Measurements from ENCODE around the gene COLEC12.

The COLEC12 gene

DNA sequence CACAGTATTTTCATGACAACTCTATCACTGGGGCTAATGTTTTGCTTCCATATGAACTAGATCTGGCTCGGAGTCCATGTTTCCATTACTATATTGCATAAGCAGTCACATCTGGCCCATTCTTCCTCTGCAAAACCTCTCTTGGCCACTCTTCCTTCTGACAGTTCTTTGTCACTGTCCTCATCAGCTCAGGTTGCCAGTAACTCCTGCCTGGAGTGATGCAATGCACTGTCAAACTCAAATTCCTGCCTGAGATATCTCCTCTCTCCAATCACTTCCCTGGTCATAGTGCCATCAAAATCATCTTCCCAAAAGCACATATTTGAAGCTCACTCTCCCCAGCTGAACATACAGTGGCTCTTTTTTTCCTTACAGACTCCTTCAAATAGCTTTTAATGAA lies 66.1 kb downstream of the COLEC12 start:
- no peak for DNase-seq

DNA sequence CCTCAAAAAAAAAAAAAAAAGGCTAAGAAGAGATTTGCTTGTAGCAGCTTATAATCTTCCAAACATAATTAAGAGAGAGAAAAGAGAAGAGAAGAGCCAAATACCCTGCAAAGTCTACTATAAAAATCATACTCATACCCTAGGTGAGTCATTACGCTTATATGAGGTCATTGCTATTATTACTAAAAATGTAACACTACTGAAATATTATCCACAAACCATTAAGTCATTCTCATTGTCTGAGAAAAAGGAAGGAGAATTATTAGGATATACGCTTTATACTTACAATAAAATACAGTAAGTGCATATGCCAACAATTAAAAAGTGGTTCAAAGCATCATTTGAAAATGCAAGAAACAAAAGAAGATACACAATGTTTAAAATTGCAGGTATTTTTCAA lies 66.5 kb downstream of the COLEC12 start:
- no peak for DNase-seq

- no peak for DNase-seq
Observed at GRCh38 chr18:433298-433697, 67.2 kb downstream of the COLEC12 start.

- no peak for DNase-seq
Observed at GRCh38 chr18:432791-433190, 67.7 kb downstream of the COLEC12 start.

GRCh38 chr18:429030-429429 lies 71.5 kb downstream of the COLEC12 start:
- DNase-seq: no peak

- DNase-seq: no peak
Observed at GRCh38 chr18:427005-427404, 73.5 kb downstream of the COLEC12 start.

- DNase-seq: no peak
Observed at GRCh38 chr18:425106-425745, 75.3 kb downstream of the COLEC12 start.

DNA sequence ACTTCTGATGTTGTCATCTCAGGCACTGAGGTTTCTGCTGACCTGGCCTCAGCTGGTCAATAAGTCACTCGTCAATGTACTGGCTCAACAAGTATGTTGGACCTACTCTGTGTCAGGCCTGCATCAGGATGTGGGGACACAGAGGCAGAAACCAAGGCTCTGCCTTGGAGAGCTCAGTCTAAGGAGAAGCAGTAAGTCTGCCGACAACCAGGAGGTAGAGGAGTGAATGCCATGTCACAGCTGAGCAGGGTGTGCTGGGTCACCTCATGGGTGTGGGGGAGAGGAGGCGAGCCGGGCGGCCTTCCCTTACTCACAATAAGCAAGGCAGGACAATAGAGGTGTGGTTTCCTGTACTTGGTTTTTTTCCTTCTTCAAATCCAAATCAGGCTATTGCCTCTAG lies 75.8 kb downstream of the COLEC12 start:
- no peak for DNase-seq

- DNase-seq: no peak
Observed at GRCh38 chr18:424071-424661, 76.3 kb downstream of the COLEC12 start.

GRCh38 chr18:422966-423365 lies 77.5 kb downstream of the COLEC12 start:
- no peak for DNase-seq

GRCh38 chr18:421247-422155 lies 79.0 kb downstream of the COLEC12 start:
- no peak for DNase-seq

- DNase-seq: no peak
Observed at GRCh38 chr18:420661-421246, 79.7 kb downstream of the COLEC12 start.

DNA sequence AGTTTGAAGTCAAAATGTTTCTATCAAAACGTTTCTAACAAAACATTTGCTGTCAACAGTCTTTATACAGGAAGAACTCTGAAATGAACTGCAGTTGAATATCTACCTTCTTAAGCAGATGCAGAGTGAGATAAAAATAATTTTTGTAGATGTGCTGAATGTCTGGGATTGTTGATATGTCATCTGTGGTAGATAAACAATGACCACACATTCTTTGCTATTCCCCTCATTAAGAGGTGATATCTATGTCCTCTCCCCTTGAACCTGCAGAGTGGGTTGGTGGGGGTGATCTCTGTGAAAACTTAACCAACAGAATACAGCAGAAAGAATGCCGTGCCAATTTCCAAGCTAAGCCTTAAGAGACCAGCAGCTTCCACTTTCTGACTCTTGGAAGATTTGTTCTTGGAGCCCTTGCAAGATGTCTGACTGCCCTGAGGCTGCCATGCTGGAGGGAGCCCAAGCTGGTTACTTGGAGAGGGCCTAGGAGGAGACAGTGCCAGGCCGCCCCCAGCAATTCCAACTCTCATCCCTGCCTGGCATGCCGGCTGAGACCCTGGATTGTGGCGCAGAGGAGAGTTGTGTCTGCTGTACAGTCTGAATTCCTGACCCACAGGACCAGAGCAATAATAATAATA lies 80.8 kb downstream of the COLEC12 start:
- no peak for DNase-seq

DNA sequence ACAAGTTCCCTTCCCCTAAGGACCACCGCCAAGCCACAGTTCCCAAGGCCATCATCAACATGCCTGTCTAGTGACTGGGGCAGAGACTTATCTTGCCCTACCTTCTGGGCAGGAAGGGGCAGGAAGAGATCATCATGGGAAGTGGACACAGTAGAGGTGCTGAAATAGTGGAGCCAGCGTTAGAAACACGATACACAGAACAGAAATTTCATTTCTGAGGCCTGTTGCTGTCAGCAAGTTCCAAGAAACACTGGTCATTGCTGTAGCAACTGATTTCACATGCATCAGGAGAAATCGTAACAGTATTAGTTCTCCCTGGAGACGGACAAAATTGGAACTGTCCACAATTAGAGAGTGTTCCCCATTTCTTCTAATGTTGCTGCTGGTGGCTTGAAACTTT lies 83.0 kb downstream of the COLEC12 start:
- no peak for DNase-seq

- DNase-seq: no peak
Observed at GRCh38 chr18:416930-417329, 83.6 kb downstream of the COLEC12 start.

- DNase-seq: no peak
Observed at GRCh38 chr18:415617-416612, 84.6 kb downstream of the COLEC12 start.

GRCh38 chr18:415047-415446 lies 85.5 kb downstream of the COLEC12 start:
- no peak for DNase-seq

GRCh38 chr18:413233-413632 lies 87.3 kb downstream of the COLEC12 start:
- DNase-seq: no peak

- DNase-seq: no peak
Observed at GRCh38 chr18:410047-410455, 90.5 kb downstream of the COLEC12 start.

DNA sequence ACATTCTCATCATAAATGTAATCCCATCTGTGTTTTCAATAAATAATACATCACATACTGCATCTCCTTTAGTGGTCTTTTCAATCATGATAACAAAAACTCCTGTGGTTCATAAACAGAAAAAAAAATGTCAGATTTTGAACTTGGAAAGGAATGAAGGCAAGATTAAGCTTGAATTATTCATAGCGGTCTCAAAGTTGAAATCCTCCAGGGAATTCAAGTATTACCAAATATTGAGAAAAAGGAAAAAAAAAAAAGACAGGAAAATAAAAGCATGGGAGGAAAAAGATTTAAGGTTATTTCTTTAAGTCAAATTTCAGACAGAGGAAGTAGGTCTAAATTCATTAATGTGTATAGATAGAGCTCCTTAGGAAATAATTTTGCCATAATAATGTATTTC lies 92.1 kb downstream of the COLEC12 start:
- no peak for DNase-seq

DNA sequence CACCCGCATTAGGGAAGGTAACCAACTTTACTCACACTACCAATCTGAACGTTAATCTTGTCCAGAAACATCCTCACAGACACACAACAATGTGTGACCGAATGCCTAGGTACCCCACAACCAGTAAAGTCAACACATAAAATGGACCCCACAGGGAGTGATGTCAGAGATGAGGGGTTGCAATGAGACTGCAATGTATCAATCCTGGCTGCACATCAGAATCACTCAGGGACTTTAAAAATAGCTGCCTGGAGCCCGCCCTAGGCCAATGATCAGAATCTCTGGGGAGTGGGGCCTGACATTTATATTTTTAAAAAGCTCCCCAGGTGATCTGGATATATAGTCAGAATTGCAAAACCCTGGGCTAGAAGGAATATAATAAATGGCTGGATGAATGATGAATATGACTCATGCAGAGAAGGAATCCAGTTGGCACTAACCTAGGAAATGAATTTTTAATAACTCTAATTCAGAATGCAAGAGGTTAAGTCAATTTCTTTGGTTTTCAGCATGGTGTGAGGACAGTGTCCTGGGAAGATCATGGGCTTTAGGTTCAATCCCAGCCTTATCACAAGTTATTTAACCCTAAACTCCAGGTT lies 92.8 kb downstream of the COLEC12 start:
- DNase-seq: no peak
